Posterior vena cava (tissue), 2 donors: ENCODE measurements around the gene MCM9. TPM values are rescaled to one million over a fixed set of nuclear protein-coding genes. Genes with fewer than 3 reads are reported as not detected.

Experiments used
- DNase-seq: peaks from one replicate; pipeline ENCODE4 v3.0.0-alpha.2; 2020; ENCODE audit warnings: low spot score
- intact Hi-C, 2 donors: fragments of 100-400 bp; cut with DNase I; formaldehyde crosslinking; loops; one replicate each; pipeline versions ENCODE4 v1.14.1 to v1.14.2; 2022 to 2023
- long read RNA-seq, 2 donors: library from polyadenylated mRNA; unstranded; transcript quantifications; one replicate each; pipeline ENCODE4 v2.0.0, GENCODE V29; 2020 to 2021
- total RNA-seq, 2 donors: library from RNA; stranded (reverse); fragmentation: NEBNext Ultra II Directional; extraction: Animal tissue kit (Norgen Biotek cat#: 25700); gene quantifications; one replicate each; pipeline ENCODE4 v1.2.1, GENCODE V29; 2021
- donor health status: DM: yes; HTN: yes; CAD: no.
- donor health status: DM: yes; HTN: yes; CAD: no.

Gene MCM9
- total RNA-seq: 10 to 100 TPM; 10.3 to 12.3 TPM
- long read RNA-seq, donor 1, partial matches to known transcripts: 1 of 7 reads
- long read RNA-seq, donor 1, other reads (novel, unspliced or antisense): 6 of 7 reads
- long read RNA-seq, donor 2, partial matches to known transcripts: 1 of 3 reads
- long read RNA-seq, donor 2, other reads (novel, unspliced or antisense): 0 of 3 reads

GRCh38 chr6:118934461-118935330 lies at the start of gene MCM9:
Gene MCM9 (minus strand): TSS chr6:118935159. CDS start chr6:118931723, 3,436 bp downstream.
- intact Hi-C loops: no loop called here
- DNase-seq: peak; percentile 98

DNA sequence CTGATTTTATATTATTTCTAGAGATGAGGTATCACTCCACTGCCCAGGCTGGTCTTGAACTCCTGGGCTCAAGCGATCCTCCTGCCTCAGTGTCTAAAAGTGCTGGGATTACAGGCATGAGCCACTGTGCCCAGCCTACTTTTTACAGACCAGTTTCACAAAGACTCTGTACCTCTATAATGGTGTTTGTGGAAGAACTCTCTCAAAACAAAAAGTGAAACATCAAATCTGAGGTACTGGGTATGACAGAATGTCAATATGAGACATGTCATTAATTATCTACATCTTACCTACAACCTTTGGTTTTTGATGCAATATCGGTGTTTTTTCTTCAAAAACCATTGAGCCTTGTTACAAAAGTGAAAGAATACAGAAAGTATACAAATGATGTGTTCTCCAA lies 49.4 kb upstream of the MCM9 start:
- intact Hi-C loops: no loop called here
- DNase-seq: no peak

- DNase-seq: no peak
- intact Hi-C loops: no loop called here
These were observed 47.6 kb upstream of the MCM9 start for GRCh38 chr6:118982575-118982911.

DNA sequence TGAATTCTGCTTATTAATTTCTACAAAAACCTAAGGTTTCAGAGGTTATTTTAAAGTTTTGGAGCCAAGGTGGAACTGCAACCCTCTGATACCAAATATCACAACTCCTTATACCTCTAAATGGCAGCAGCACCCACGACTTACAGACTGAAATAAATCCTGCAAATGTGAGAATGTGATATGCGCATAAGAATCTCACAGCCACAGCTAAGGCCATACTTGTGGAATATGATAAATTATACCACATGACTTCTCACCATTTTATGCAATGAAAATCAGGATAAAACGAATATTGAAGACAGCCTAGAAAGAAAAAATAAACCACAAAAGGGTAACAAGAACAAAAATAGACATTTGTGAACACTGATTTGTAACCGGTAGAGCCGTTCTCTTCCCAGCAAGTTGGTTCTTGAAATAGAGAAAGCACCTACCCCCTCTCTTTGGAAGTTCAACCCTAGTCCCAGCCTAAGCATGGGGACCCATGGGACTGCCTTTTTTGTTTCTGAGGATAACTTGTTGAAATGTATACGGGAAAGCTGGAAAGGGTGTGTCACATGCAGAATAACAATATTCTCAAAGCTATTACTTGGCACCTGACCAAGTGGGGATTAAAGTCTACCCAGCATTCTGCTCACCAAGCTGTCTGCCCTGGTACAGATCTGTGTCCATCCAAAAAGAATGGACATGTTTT lies 47.1 kb upstream of the MCM9 start:
- DNase-seq: no peak
- intact Hi-C loops: no loop called here

- peak; percentile 70 for DNase-seq
- intact Hi-C loops: no loop called here
These were observed 45.1 kb upstream of the MCM9 start for GRCh38 chr6:118980063-118980462.

DNA sequence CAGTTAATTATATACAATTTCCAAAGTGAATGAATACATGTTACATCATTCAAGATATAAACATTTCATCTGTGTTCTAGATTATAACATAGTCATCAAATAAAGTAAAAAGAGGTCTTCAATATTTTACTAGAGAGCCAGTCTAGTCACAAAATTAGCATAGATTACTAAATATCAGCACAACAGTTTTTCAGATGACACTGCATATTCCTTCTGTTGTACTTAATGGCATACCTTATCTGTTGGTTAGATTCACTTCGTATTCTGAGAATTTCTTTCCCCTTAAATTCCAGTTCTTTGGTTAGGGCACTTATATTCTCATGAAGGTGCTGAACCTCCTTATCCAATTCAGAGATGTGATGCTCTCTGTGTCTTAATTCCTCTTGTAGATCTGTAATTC lies 39.8 kb upstream of the MCM9 start:
- DNase-seq: no peak
- intact Hi-C loops: no loop called here

GRCh38 chr6:118971682-118972081 lies 36.7 kb upstream of the MCM9 start:
- no peak for DNase-seq
- intact Hi-C loops: no loop called here

DNA sequence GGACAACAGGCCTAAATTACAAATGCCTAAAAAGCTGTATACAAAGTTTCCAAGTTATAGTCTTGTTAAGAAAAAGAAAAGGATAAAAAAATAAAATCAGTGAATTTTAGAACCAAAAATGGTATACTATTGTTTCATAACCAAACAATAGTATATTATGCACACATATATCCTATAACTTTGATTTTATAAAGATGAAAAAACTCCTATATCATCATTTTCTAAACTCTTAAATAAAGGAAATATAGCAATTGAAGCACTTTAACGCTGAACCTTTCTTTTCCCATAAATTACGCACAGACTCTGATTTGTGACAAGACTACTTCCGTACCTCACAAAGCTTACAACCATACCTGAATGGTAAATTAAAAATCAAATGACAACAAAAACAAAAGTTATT lies 35.9 kb upstream of the MCM9 start:
- DNase-seq: no peak
- intact Hi-C loops: no loop called here

DNA sequence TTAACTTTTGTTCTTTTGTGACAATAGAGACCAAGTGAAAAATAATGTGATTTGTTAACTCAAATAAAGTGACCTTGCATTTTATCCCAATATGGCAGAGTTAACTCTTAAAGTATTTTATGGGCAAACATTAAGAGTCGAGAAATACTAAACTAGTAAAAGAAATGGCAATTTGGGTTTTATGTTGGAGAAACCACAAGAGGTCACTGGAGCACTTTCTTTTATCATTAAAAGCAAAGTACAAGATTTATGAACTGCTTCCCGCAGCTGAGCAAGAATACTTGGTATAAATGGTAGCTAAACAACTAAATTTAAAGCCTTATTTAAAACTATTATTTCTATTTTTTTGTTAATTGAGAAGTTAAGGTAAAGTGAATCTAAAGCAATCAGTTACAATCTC lies 33.5 kb upstream of the MCM9 start:
- DNase-seq: no peak
- intact Hi-C loops: loop anchor here (5.0 kb wide), 1 partner anchor 144 kb away; no protein-coding TSS in a partner anchor

- intact Hi-C loops: loop anchor here (5.0 kb wide), 1 partner anchor 145 kb away; no protein-coding TSS in a partner anchor
- no peak for DNase-seq
These were observed 32.3 kb upstream of the MCM9 start for GRCh38 chr6:118967239-118967638.

DNA sequence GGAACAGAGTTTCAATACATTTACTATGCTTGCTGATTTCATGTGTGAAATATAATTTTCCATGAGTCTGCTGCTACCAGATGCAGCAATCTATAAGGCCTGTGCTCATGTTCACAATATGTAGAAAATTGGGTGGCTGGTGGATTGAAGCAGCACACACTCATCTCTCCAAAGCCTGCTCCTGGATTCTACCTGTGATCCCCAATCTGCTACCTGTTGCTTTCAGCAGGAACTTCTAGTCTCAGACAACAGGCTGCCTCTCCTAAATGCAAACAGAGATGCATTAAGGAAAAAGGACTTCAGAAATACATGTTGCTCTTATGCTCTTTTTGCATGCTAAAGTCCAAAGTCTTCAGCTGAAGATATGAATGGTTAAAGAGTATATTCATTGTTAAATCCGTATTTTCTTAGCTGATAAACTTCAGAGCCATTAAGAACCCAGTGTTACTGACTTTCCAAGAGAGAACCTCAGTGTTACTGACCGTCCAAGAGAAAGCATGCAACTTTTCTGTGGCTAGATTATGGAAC lies 30.9 kb upstream of the MCM9 start:
- intact Hi-C loops: loop anchor here (5.0 kb wide), 1 partner anchor 146 kb away; no protein-coding TSS in a partner anchor
- no peak for DNase-seq

GRCh38 chr6:118965371-118965770 lies 30.4 kb upstream of the MCM9 start:
- DNase-seq: no peak

DNA sequence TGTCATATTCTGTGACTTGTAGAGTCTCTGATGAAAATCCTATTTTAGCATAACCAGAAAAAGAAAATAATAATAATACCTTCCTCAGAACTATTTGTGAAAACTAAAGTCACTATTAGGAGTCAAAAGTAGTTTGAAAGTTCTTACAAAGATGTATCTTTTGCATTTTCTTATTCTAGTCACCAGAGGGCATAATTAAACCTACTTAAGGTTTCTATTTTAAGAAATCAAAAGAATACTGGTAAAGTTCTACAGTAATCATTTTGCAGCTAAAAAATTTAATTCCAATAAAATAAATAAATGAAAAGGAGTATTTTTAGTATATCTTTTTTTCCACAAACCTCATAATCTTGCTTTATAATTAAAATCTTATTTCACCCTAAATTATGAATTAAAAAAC lies 28.0 kb upstream of the MCM9 start:
- intact Hi-C loops: no loop called here
- no peak for DNase-seq

More at GRCh38 chr6:118965371-118965770, 30.4 kb upstream of the MCM9 start:
- intact Hi-C loops: loop anchor here (5.0 kb wide), 1 partner anchor 147 kb away; no protein-coding TSS in a partner anchor

GRCh38 chr6:118959903-118960302 lies 24.9 kb upstream of the MCM9 start:
- intact Hi-C loops: no loop called here

GRCh38 chr6:118953391-118953790 lies 18.4 kb upstream of the MCM9 start:
- DNase-seq: no peak
- intact Hi-C loops: no loop called here

More at GRCh38 chr6:118959903-118960302, 24.9 kb upstream of the MCM9 start:
- no peak for DNase-seq

DNA sequence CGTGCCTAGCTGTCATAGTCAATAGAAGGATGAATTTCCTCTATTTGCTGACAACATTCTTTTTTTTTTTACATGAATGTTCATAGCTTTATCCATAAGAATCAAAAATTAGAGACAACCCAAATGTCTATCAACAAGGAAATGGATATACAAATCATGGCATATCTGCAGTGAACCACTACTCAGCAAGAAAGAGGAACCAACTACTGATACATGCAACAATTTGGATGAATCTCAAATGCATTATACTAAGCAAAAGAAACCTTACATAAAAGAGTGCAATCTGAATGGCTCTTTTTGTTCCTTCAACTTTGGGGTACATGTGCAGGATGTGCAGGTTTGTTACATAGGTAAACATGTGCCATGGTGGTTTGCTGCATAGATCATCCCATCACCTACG lies 17.7 kb upstream of the MCM9 start:
- no peak for DNase-seq
- intact Hi-C loops: no loop called here

- intact Hi-C loops: no loop called here
- DNase-seq: no peak
These were observed 10.3 kb upstream of the MCM9 start for GRCh38 chr6:118945217-118945616.

GRCh38 chr6:118940770-118941169 lies 5.8 kb upstream of the MCM9 start:
- DNase-seq: no peak
- intact Hi-C loops: no loop called here

- intact Hi-C loops: no loop called here
- DNase-seq: no peak
These were observed 4.7 kb upstream of the MCM9 start for GRCh38 chr6:118939683-118940082.
